Endothelial cell of hepatic sinusoid (primary cell): Measurements from ENCODE around the gene CNOT2.
"Not testable (repeated sequence)": the region's sequence is repeated elsewhere in the genome, so short reads cannot be mapped to it uniquely, and the experiment has no call there.

Experiments used
- in situ Hi-C: cut with HindIII; loops from 2 replicates; pipeline ENCODE4 v1.10.0; 2017; ENCODE audit warnings: low sequenced_read_pairs

Gene CNOT2

GRCh38 chr12:70292017-70292776 lies 49.0 kb downstream of the CNOT2 start:
- in situ Hi-C loops: no loop called here

GRCh38 chr12:70304684-70305555 lies 61.7 kb downstream of the CNOT2 start:
- in situ Hi-C loops: not testable (repeated sequence)

- in situ Hi-C loops: no loop called here
Measured at GRCh38 chr12:70305794-70306193, 62.6 kb downstream of the CNOT2 start.

GRCh38 chr12:70306676-70307075 lies 63.4 kb downstream of the CNOT2 start:
- in situ Hi-C loops: no loop called here

- in situ Hi-C loops: no loop called here
Measured at GRCh38 chr12:70307868-70308267, 64.6 kb downstream of the CNOT2 start.

- in situ Hi-C loops: no loop called here
Measured at GRCh38 chr12:70309348-70309747, 66.1 kb downstream of the CNOT2 start.

GRCh38 chr12:70314145-70314544 lies 70.9 kb downstream of the CNOT2 start:
- in situ Hi-C loops: no loop called here

GRCh38 chr12:70317781-70318180 lies 74.5 kb downstream of the CNOT2 start:
- in situ Hi-C loops: no loop called here

GRCh38 chr12:70319605-70320004 lies 76.4 kb downstream of the CNOT2 start:
- in situ Hi-C loops: no loop called here

- in situ Hi-C loops: no loop called here
Measured at GRCh38 chr12:70321191-70321590, 78.0 kb downstream of the CNOT2 start.

- in situ Hi-C loops: no loop called here
Measured at GRCh38 chr12:70327541-70327940, 84.3 kb downstream of the CNOT2 start.

GRCh38 chr12:70329728-70330127 lies 86.5 kb downstream of the CNOT2 start:
- in situ Hi-C loops: no loop called here

- in situ Hi-C loops: no loop called here
Measured at GRCh38 chr12:70330158-70330557, 86.9 kb downstream of the CNOT2 start.

- in situ Hi-C loops: no loop called here
Measured at GRCh38 chr12:70332236-70332635, 89.0 kb downstream of the CNOT2 start.

- in situ Hi-C loops: no loop called here
Measured at GRCh38 chr12:70334742-70335141, 91.5 kb downstream of the CNOT2 start.

- in situ Hi-C loops: no loop called here
Measured at GRCh38 chr12:70338531-70338930, 95.3 kb downstream of the CNOT2 start.

- in situ Hi-C loops: loop anchor here (10.0 kb wide), 2 partner anchors 354 to 476 kb away; no protein-coding TSS in a partner anchor
Measured at GRCh38 chr12:70351076-70351475, 107.8 kb downstream of the CNOT2 start.

- in situ Hi-C loops: loop anchor here (10.0 kb wide), 2 partner anchors 351 to 479 kb away; no protein-coding TSS in a partner anchor
Measured at GRCh38 chr12:70353780-70354660, 110.8 kb downstream of the CNOT2 start.

- in situ Hi-C loops: loop anchor here (10.0 kb wide), 2 partner anchors 350 to 480 kb away; no protein-coding TSS in a partner anchor
Measured at GRCh38 chr12:70354787-70355186, 111.6 kb downstream of the CNOT2 start.

GRCh38 chr12:70355972-70356371 lies 112.7 kb downstream of the CNOT2 start:
- in situ Hi-C loops: loop anchor here (10.0 kb wide), 2 partner anchors 349 to 481 kb away; no protein-coding TSS in a partner anchor
